Measurements from ENCODE around the gene FITM2. TPM values are rescaled to one million over a fixed set of nuclear protein-coding genes. Genes with fewer than 3 reads are reported as not detected.

The FITM2 gene
- total and polyA plus RNA-seq, 2 donors (not counting 3 experiments of a cell fraction or from before 2014, with no cell fraction given) = 4.4 to 7.7 TPM

GRCh38 chr20:44336086-44336485, 25.1 kb upstream of the FITM2 start:
- no peak overlapping the region for H2AFZ ChIP-seq (ENCODE audit: low read depth, low read length)
- ChIA-PET CTCF (no interaction called here), POLR2A (no interaction called here)
- intact Hi-C loops (cut with micrococcal nuclease) (no loop called here), dilution Hi-C loops (cut with MboI; ENCODE audit: extremely low pct_ligation_motif_present, low sequenced_read_pairs) (no loop called here)
- peaks cover 0 to 4% of the 10 kb centered on the region in 2 experiments for H3K27me3 ChIP-seq (ENCODE audit: control insufficient read depth in 2 of 2, insufficient read depth in 2 of 2, low read length in 2 of 2)
- no peak overlapping the region for H3K4me2 ChIP-seq (ENCODE audit: insufficient read depth, low read length)
- no peaks in the 10 kb centered on the region for H3K36me3 ChIP-seq (ENCODE audit: control insufficient read depth in 2 of 2, extremely low read depth in 1 of 2, insufficient read depth in 2 of 2, low read length in 2 of 2)
- TF ChIP-seq MAX (IDR thresholded peaks at IDR 0.05; ENCODE audit: insufficient read depth, insufficient read length) (no peak), POLR2AphosphoS5 (IDR thresholded peaks at IDR 0.05; ENCODE audit: insufficient read depth, low read depth, low read length) (no peak), POLR2A (IDR thresholded peaks at IDR 0.05; ENCODE audit: low read depth, low read length) (no peak), CTCF (IDR thresholded peaks at IDR 0.05; ENCODE audit: extremely low read depth in 1 of 2, insufficient read depth in 1 of 2, low read depth in 1 of 2, low read length in 2 of 2) (no peak), GATA2 (IDR thresholded peaks at IDR 0.05; ENCODE audit: insufficient read depth, insufficient read length, low read depth, low read length) (no peak), EZH2 (IDR thresholded peaks at IDR 0.05; ENCODE audit: borderline replicate concordance, low read depth, low read length, severe bottlenecking) (no peak), MYC (IDR thresholded peaks at IDR 0.05; ENCODE audit: low read depth, low read length) (no peak), FOS (IDR thresholded peaks at IDR 0.05; ENCODE audit: borderline replicate concordance, insufficient read depth, low read length) (no peak), JUN (IDR thresholded peaks at IDR 0.05; ENCODE audit: borderline replicate concordance, insufficient read depth, insufficient read length, low read depth) (no peak)
- H3K4me1 ChIP-seq (ENCODE audit: control insufficient read depth, extremely low read depth, insufficient read depth, low read length) = no peaks in the 10 kb centered on the region
- H3K9me1 ChIP-seq (replicated peaks; ENCODE audit: control insufficient read depth, extremely low read depth, insufficient read depth, low read length) = no peaks in the 10 kb centered on the region
- BruUV-seq (replicated peaks) = no TSS peak
- H4K20me1 ChIP-seq (replicated peaks; ENCODE audit: control insufficient read depth, extremely low read depth, insufficient read depth, low read length) = no peaks in the 10 kb centered on the region
- H3K9me3 ChIP-seq (replicated peaks; ENCODE audit: control insufficient read depth, insufficient read depth, low read length) = no peaks in the 10 kb centered on the region
- no peak for DNase-seq (ENCODE audit: low read depth, low spot score)
- no peak for FAIRE-seq
- H3K79me2 ChIP-seq (ENCODE audit: control insufficient read depth, insufficient read depth, low read length) = no peaks in the 10 kb centered on the region
- no peak overlapping the region for H3K9ac ChIP-seq (replicated peaks; ENCODE audit: extremely low read depth, insufficient read depth, low read length)
- no peak overlapping the region for H3K4me3 ChIP-seq (replicated peaks in 1 of 3; ENCODE audit: insufficient read depth in 1 of 3, low read depth in 1 of 3, low read length in 3 of 3)
- no peak overlapping the region for H3K27ac ChIP-seq (ENCODE audit: insufficient read depth, low read depth, low read length)
